Effector memory CD4-positive, alpha-beta T cell (primary cell): Measurements from ENCODE around the gene LMBR1.

Source experiments
- DNase-seq, 3 donors: peaks; one replicate each; pipeline ENCODE4 v3.0.0-alpha.2; 2020
- H3K27ac ChIP-seq: 2 replicates; pipeline ENCODE4 v1.7.0; 2013; ENCODE audit warnings: mild to moderate bottlenecking, low read length, moderate library complexity; ENCODE audit not compliant: insufficient read depth, poor library complexity, severe bottlenecking
- H3K27me3 ChIP-seq: replicated peaks from 2 replicates; pipeline ENCODE4 v1.7.0; 2013; ENCODE audit warnings: mild to moderate bottlenecking, low read length; ENCODE audit not compliant: insufficient read depth, control insufficient read depth, poor library complexity, severe bottlenecking
- H3K36me3 ChIP-seq: 2 replicates; pipeline ENCODE4 v1.7.0; 2013; ENCODE audit warnings: mild to moderate bottlenecking, low read length, moderate library complexity; ENCODE audit not compliant: control insufficient read depth, insufficient read depth
- H3K4me1 ChIP-seq: 2 replicates; pipeline ENCODE4 v1.7.0; 2013; ENCODE audit warnings: low read length, mild to moderate bottlenecking; ENCODE audit not compliant: control insufficient read depth, insufficient read depth, poor library complexity, severe bottlenecking
- H3K4me3 ChIP-seq: 2 replicates; pipeline ENCODE4 v1.7.0; 2013; ENCODE audit warnings: low read length, low read depth, mild to moderate bottlenecking; ENCODE audit not compliant: insufficient read depth, poor library complexity, severe bottlenecking
- H3K9me3 ChIP-seq: 2 replicates; pipeline ENCODE4 v1.7.0; 2013; ENCODE audit warnings: mild to moderate bottlenecking, low read length, moderate library complexity; ENCODE audit not compliant: control insufficient read depth

Gene LMBR1

DNA sequence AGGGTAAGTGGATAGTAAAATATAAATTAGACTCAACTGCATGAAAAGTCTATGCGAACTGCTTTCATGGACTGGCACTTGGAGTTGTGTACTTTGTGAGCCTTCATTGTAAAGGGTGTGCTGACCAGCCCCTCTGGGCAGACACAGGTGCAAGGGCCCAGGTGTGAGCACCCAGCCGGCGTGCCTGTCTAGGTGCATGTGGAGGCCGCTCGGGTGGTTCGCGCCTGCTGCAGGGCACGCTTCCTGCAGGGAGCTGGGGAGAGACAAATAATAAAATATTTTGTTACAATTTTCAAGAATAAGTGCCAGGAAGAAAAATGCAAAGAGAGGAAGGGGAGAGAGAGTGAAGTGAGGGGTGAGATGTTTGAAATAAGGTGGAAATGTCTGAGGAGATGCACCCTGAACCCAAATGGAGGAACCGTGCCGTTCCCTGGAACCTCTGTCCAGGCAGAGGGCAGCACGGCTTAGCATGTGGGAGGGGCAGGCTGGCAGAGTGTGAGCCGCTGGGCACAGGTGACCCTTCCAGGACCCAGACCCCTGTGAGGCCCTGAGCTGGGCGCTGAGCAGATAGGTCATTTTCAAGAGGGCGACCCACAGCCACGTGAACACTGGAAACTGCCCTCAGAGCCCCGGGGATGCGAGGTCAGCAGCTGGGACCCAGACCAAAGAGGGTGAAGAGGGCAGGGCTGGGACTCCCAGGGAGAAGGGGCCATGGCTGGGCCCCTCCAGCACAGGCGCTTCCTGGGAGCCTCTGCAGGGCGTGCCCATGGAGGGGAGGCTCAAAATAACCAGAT lies 223.8 kb downstream of the LMBR1 start:
- Histone ChIP-seq H3K4me1 (no peaks in the 10 kb centered on the region), H3K36me3 (no peaks in the 10 kb centered on the region)
- DNase-seq, result no peak

DNA sequence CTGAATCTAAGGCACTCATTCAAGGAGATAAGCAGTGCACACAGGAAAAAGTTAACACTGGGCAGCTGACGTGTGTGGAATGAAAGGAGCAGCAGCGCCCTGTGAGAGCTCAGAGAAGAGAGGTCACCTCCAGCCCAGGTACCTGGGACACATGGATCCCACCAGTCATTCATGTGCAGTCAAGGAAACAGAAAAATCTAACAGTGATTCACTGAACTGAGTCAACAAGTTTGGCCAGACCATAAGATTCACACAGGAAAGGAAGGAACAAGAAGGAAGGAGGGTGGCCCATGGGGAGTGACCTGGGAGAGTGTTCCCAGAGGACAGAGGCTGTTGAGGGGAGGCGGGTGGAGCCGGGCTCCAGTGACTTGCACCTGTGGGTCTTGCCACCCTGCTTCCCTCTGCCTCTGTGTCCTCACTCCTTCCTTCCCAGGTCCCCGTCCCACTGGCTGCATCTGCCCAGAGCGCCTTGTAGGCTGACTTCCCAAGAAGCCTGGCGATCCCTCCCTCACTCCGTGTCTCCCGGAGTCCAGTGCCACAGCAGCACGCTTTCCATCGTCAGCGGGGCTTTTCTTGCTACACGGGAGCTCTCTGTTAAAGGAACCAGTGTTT lies 224.7 kb downstream of the LMBR1 start:
- H3K27ac ChIP-seq, result no peak overlapping the region
- H3K36me3 ChIP-seq, result no peaks in the 10 kb centered on the region

More for the DNA sequence above, 223.8 kb downstream of the LMBR1 start:
- Histone ChIP-seq H3K27ac (no peak overlapping the region), H3K27me3 (no peaks in the 10 kb centered on the region), H3K4me3 (no peak overlapping the region), H3K9me3 (no peaks in the 10 kb centered on the region)

DNA sequence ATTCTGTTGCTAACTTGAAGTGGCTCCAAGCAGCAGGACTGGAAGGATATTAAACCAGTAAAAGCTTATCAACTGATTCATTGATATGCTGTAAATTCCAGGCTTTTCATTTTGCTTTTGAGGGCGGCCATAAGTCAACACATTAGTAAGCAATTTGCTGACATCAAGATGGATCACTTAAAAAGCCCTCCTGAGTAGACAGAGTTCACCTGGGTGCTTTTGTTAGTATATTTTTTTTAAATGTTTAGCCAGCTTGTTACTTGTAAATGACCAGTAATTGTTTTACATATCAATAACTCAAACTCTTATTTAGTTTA lies 225.9 kb downstream of the LMBR1 start:
- no peak for DNase-seq
- H3K9me3 ChIP-seq, result no peaks in the 10 kb centered on the region
- no peaks in the 10 kb centered on the region for H3K36me3 ChIP-seq
- H3K4me3 ChIP-seq, result no peak overlapping the region
- no peaks in the 10 kb centered on the region for H3K27me3 ChIP-seq
- no peaks in the 10 kb centered on the region for H3K4me1 ChIP-seq
- no peak overlapping the region for H3K27ac ChIP-seq

More for the DNA sequence above, 224.7 kb downstream of the LMBR1 start:
- no peak for DNase-seq
- no peaks in the 10 kb centered on the region for H3K27me3 ChIP-seq
- H3K4me3 ChIP-seq, result no peak overlapping the region
- H3K4me1 ChIP-seq, result no peaks in the 10 kb centered on the region
- no peaks in the 10 kb centered on the region for H3K9me3 ChIP-seq

DNA sequence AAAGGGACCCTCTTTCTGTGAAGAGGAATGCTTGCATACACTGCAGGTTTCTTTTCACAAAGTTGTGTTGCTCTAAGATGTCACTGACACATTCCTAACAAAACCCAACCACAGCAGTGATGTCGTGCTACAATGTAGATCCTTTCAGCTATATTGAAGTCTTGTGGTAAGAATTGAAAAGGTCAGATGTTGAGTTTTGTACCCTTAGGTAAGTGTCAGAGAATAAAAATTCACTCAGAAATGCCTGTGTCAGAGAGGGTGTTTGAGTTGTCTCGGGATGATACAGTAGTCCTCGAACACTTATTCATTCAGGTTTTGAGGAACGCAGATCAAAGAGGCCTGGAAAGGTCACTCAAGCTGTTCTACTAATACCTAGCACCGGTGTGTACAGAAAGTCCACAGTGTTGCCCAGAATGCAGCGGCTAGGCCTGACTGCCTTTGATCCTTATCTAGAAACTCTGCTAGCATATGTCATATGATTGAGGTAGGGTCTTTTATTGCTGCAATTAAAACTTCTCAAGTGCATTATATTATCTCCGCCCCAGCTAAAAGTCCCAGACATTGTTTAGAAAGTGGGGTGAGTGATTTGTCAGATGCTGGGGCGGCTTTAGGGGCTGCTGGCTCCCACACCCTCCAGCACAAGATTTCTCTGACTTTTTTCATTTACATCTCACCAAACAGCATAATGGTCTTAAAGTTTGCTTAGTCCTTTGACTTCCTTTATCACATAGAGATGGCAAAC lies 226.4 kb downstream of the LMBR1 start:
- H3K27ac ChIP-seq, result no peak overlapping the region
- H3K27me3 ChIP-seq, result no peaks in the 10 kb centered on the region
- H3K36me3 ChIP-seq, result no peaks in the 10 kb centered on the region
- no peak for DNase-seq
- H3K9me3 ChIP-seq, result no peaks in the 10 kb centered on the region
- H3K4me3 ChIP-seq, result no peak overlapping the region
- H3K4me1 ChIP-seq, result no peaks in the 10 kb centered on the region

DNA sequence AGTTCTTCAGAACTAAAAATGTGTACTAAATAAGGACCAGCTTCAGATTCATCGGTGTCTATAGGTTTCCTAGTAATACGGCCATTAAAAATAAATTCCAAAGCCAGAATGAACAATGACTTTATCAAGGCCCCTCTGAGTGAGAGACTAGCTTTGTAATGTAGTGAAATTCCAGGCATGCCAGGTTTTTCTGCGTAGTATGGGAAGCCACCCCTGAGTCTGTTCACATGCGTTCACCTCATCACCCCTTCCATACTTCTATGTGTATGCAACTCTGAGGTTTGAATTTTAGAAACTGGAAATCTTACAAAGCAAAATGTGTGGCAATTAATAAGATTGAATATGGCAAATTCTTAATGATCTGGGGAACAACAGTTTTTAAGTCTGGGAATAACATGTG lies 227.9 kb downstream of the LMBR1 start:
- Histone ChIP-seq H3K27me3 (no peaks in the 10 kb centered on the region), H3K9me3 (no peaks in the 10 kb centered on the region), H3K36me3 (no peaks in the 10 kb centered on the region), H3K4me1 (no peaks in the 10 kb centered on the region), H3K27ac (no peak overlapping the region), H3K4me3 (no peak overlapping the region)
- DNase-seq, result no peak

DNA sequence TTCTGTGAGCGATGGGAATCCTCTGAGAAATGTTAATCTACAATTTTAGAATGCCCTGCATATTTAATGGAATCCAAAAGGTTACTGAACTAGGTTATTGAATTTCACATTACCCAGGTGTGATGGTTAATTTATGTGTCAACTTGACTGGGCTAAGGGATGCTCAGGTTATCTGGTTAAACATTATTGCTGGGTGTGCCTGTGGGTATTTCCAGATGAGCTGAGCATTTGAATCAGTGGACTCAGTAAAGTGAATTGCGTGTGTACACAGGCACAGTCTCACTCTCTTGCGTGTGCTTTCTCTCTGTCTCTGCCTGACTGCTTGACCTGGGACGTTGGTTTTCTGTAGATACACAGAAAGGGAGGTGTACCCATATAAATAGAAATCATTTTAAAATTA lies 230.7 kb downstream of the LMBR1 start:
- Histone ChIP-seq H3K36me3 (no peaks in the 10 kb centered on the region), H3K27me3 (no peaks in the 10 kb centered on the region), H3K4me1 (no peaks in the 10 kb centered on the region), H3K4me3 (no peak overlapping the region), H3K27ac (no peak overlapping the region), H3K9me3 (no peaks in the 10 kb centered on the region)
- DNase-seq, result no peak

DNA sequence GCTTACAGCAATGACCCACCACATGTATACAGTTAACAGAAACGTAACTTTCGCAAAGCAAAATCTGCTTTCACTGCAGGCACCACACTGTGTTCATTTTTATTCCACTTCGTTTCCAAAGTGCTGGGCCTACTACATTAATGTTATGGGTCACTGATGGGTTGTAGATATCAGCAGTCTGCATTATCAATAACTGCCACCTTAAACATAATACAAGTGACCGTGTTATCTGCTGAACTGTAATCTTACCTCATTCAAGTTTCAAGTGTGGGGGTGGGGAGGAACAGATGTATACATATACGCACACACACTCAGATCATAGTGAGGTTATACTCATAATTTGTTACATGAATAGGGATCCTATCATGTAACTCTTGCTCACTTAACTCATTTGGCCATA lies 231.3 kb downstream of the LMBR1 start:
- Histone ChIP-seq H3K4me3 (no peak overlapping the region), H3K36me3 (no peaks in the 10 kb centered on the region), H3K9me3 (no peaks in the 10 kb centered on the region), H3K27me3 (no peaks in the 10 kb centered on the region), H3K27ac (no peak overlapping the region), H3K4me1 (no peaks in the 10 kb centered on the region)
- no peak for DNase-seq

DNA sequence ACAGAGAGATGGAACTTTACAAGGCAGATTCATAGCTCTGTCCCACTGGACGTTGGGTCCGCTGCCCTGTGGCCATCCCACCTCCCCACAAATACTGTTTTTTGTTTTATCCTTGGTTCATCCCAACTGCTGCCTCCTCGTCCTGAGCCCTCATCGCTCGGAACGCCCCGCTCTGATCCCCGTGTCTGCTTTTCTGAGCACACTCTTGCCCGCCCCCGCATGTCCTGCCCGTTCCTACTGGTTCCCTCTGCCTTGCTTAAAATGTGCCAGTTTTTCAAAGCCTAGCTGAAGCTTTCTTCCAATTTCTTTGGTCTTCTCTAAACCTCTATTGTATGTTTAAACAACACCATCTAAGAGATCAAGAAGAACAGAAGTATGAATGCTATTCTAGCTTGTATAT lies 233.0 kb downstream of the LMBR1 start:
- no peak overlapping the region for H3K4me3 ChIP-seq
- no peaks in the 10 kb centered on the region for H3K4me1 ChIP-seq
- H3K27ac ChIP-seq, result no peak overlapping the region
- no peaks in the 10 kb centered on the region for H3K36me3 ChIP-seq
- no peaks in the 10 kb centered on the region for H3K9me3 ChIP-seq
- no peaks in the 10 kb centered on the region for H3K27me3 ChIP-seq
- DNase-seq, result no peak

DNA sequence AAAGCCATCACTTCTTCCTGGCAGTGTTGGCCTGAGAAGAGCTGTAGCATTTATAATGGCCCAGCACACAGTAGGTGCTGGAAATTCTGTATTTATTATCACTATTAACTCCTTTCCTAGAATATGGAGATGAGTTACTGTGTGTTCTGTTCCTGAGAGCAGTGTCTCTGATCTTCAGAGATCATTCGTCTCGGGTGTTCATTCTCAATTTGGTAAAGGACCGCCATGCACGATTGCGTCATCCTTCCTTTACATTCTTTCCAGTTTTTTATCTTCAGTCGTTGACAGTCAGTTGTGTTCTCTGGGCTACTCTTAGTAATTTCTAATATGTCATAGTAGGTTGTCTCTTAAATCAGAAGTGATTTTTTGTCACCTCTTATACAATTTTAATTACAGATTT lies 233.8 kb downstream of the LMBR1 start:
- Histone ChIP-seq H3K36me3 (no peaks in the 10 kb centered on the region), H3K27me3 (no peaks in the 10 kb centered on the region), H3K27ac (no peak overlapping the region), H3K4me3 (no peak overlapping the region), H3K4me1 (no peaks in the 10 kb centered on the region), H3K9me3 (no peaks in the 10 kb centered on the region)
- DNase-seq, result no peak

DNA sequence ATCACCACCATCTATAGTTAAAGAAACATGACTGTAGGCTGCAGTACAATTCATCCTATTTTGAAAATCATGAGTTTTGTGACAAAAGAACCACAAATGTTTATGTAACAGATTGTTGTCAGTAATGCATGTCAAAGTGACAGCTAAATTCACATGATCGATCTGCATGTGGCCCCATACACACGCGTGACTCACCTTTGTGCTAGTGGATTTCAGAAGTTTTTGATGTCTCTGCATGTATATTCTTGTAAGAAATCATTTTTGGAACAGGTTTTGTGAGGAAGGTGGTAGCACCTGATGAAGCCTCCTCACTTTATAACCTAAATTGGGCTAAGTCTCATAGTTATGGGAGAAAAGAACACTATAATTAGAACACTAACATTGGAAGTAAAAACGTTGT lies 235.3 kb downstream of the LMBR1 start:
- no peaks in the 10 kb centered on the region for H3K27me3 ChIP-seq

More for the DNA sequence above, 235.3 kb downstream of the LMBR1 start:
- Histone ChIP-seq H3K4me1 (no peaks in the 10 kb centered on the region), H3K4me3 (no peak overlapping the region), H3K27ac (no peak overlapping the region), H3K9me3 (no peaks in the 10 kb centered on the region), H3K36me3 (no peaks in the 10 kb centered on the region)
- DNase-seq, result no peak
